ENCODE measurements around the gene HSD17B14.
"Not testable (repeated sequence)": the region's sequence is repeated elsewhere in the genome, so short reads cannot be mapped to it uniquely, and the experiment has no call there.

The HSD17B14 gene
- total RNA-seq, result 0 to 0.63 (median 0.20) reads per million in 9 experiments

DNA sequence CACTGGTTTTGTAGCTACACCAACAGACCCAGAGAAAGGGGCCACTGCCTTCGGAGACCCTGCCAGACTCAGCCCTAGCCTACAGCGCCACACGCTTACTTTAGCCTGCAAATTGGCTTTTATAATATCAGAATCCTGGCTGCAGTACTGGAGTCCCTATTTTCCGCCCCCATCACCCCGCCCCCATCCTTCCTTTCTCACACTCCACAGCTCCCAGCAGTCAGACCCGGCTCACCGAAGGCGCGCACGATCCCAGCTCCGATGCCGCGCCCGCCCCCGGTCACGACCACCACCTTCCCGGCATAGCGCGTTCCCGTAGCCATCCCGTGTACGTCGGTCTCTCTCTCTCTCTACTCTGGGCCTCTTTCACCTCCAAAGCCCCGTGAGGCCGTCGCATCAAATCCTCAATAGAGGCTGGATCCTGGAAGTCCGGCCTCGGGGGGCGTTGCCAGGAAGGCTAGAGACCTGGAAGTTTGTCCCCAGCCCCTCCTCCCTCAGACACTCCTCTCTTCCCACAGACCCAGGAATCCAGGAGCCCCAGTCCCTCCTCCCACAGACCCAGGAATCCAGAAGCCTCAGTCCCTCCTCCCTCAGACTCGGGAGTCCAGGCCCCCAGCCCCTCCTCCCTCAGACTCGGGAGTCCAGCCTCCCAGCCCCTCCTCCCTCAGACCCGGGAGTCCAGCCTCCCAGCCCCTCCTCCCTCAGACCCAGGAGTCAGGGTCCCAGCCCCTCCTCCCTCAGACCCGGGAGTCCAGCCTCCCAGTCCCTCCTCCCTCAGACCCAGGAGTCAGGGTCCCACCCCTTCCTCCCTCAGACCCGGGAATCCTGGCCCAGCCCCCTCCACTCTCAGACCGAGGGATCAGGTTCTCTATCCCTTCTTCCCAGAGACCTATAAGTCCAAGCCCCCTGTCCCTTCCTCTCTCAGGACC, at the start of gene HSD17B14:
HSD17B14 (minus strand) TSS at position 403 of the 929 bp plus-strand sequence; CDS start at position 323, 80 bp downstream.
- Mint-ChIP-seq H3K9me3 (no peaks in the 10 kb centered on the region), H3K27me3 (peaks cover 15 to 29% of the 10 kb centered on the region in 2 donors), H3K4me1 (ENCODE audit: low read depth in 2 of 2) (peaks cover 21% of the 10 kb centered on the region in 2 donors), H3K4me3 (peak within 1 kb of the TSS; percentile 77 to 89), H3K36me3 (ENCODE audit: insufficient read depth) (no peaks in the 10 kb centered on the region), H3K27ac (peak within 1 kb of the TSS; percentile 73 to 75)
- ATAC-seq (replicated peaks), result peak; percentile 9
- no peak for DNase-seq

- Mint-ChIP-seq H3K4me1 (ENCODE audit: low read depth in 2 of 2) (no peaks in the 10 kb centered on the region), H3K9me3 (no peaks in the 10 kb centered on the region), H3K27me3 (no peaks in the 10 kb centered on the region), H3K36me3 (ENCODE audit: insufficient read depth) (peaks cover 62% of the 10 kb centered on the region), H3K27ac (peak overlapping the region in 1 of 2 donors; percentile 100), H3K4me3 (peak overlapping the region in 1 of 2 donors; percentile 63)
- ATAC-seq (replicated peaks) (no peak), DNase-seq (no peak)
These were observed 47.4 kb upstream of the HSD17B14 start for GRCh38 chr19:48883726-48884125.

GRCh38 chr19:48881741-48882657, 45.7 kb upstream of the HSD17B14 start:
- no peaks in the 10 kb centered on the region for H3K9me3 Mint-ChIP-seq
- no peaks in the 10 kb centered on the region for H3K27me3 Mint-ChIP-seq
- peaks cover 0 to 4% of the 10 kb centered on the region in 2 donors for H3K4me1 Mint-ChIP-seq (ENCODE audit: low read depth in 2 of 2)
- peaks cover 79% of the 10 kb centered on the region for H3K36me3 Mint-ChIP-seq (ENCODE audit: insufficient read depth)
- peak in 1 of 3 experiments; percentile 47 for DNase-seq
- peak overlapping the region in 1 of 2 donors; percentile 60 for H3K4me3 Mint-ChIP-seq
- ATAC-seq (replicated peaks), result peak; percentile 54
- H3K27ac Mint-ChIP-seq, result peak overlapping the region; percentile 86 to 100

- Mint-ChIP-seq H3K4me1 (ENCODE audit: low read depth in 2 of 2) (peaks cover 17 to 20% of the 10 kb centered on the region in 2 donors), H3K27ac (peak overlapping the region; percentile 82 to 100), H3K4me3 (peak overlapping the region in 1 of 2 donors; percentile 20), H3K36me3 (ENCODE audit: insufficient read depth) (peaks cover 98% of the 10 kb centered on the region)
- not testable (repeated sequence) for DNase-seq; ATAC-seq (replicated peaks); H3K27me3 Mint-ChIP-seq; H3K9me3 Mint-ChIP-seq
These were observed 43.4 kb upstream of the HSD17B14 start for GRCh38 chr19:48879696-48880095.

DNA sequence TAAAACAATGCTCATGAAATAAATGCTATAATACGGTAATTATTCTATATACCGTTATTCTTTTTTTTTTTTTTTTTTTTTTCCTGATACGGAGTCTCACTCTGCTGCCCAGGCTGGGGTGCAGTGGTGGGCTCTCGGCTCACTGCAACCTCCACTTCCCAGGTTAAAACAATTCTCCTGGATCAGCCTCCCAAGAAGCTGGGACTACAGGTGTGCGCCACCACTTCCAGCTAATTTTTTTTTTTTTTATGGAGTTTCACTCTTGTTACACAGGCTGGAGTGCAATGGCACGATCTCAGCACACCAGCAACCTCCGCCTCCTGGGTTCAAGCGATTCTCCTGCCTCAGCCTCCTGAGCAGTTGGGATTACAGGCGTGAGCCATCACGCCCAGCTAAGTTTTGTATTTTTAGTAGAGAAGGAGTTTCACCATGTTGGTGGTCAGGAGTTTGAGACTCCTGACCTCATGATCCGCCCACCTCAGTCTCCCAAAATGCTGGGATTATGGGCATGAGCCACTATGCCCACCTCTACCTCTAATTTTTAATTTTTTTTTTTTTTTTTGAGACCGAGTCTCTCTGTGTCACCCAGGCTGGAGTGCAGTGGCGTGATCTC, 42.8 kb upstream of the HSD17B14 start:
- peak overlapping the region in 1 of 2 donors; percentile 59 for H3K4me3 Mint-ChIP-seq
- DNase-seq (no peak), ATAC-seq (replicated peaks) (no peak)
- peak overlapping the region; percentile 82 to 100 for H3K27ac Mint-ChIP-seq
- no peaks in the 10 kb centered on the region for H3K27me3 Mint-ChIP-seq
- no peaks in the 10 kb centered on the region for H3K9me3 Mint-ChIP-seq
- peaks cover 22 to 25% of the 10 kb centered on the region in 2 donors for H3K4me1 Mint-ChIP-seq (ENCODE audit: low read depth in 2 of 2)
- peaks cover 100% of the 10 kb centered on the region for H3K36me3 Mint-ChIP-seq (ENCODE audit: insufficient read depth)

DNA sequence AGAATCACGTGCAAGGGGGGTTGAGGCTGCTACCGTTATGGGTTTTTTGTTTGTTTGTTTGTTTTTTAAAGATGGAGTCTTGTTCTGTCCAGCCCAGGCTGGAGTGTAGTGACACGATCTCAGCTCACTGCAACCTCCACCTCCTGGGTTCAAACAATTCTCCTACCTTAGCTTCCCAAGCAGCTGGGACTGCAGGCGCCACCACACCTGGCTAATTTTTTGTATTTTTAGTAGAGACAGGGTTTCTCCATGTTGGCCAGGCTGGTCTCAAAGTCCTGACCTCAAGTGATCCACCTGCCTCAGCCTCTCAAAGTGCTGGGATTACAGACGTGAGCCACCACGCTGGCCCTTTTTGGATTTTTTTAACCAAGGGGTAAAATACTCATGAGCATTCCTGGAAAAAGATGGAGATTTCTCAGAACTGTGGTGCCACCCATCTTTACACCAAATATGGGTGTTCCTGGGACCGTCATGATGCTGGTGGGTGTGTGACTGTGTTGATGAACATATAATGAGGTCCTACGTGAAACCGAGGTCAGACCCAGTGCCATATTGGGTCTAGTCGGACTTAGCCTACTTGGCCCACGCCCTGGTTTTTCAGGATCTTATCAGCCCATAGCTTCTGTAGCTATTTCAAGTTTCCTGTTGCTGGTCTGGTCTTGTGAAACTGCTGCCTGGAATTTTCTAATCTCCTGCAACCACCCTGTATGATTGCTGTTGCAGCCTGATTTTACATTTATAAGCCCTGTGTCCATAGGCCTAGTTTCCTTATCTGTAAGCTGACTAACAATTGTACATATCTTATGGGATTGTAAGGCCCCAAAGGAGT, 42.1 kb upstream of the HSD17B14 start:
- ATAC-seq (replicated peaks) (no peak), DNase-seq (peak in 1 of 3 experiments; percentile 38)
- peaks cover 30 to 33% of the 10 kb centered on the region in 2 donors for H3K4me1 Mint-ChIP-seq (ENCODE audit: low read depth in 2 of 2)
- H3K36me3 Mint-ChIP-seq (ENCODE audit: insufficient read depth), result peaks cover 100% of the 10 kb centered on the region
- no peaks in the 10 kb centered on the region for H3K27me3 Mint-ChIP-seq
- H3K27ac Mint-ChIP-seq, result peak overlapping the region; percentile 82 to 100
- H3K9me3 Mint-ChIP-seq, result no peaks in the 10 kb centered on the region
- peak overlapping the region; percentile 43 to 59 for H3K4me3 Mint-ChIP-seq

GRCh38 chr19:48877855-48878195, 41.5 kb upstream of the HSD17B14 start:
- peaks cover 35 to 39% of the 10 kb centered on the region in 2 donors for H3K4me1 Mint-ChIP-seq (ENCODE audit: low read depth in 2 of 2)
- no peaks in the 10 kb centered on the region for H3K27me3 Mint-ChIP-seq
- peak overlapping the region; percentile 43 to 59 for H3K4me3 Mint-ChIP-seq
- ATAC-seq (replicated peaks), result no peak
- H3K36me3 Mint-ChIP-seq (ENCODE audit: insufficient read depth), result peaks cover 100% of the 10 kb centered on the region
- H3K9me3 Mint-ChIP-seq, result no peaks in the 10 kb centered on the region
- no peak for DNase-seq
- H3K27ac Mint-ChIP-seq, result peak overlapping the region; percentile 82 to 100

- Mint-ChIP-seq H3K4me3 (peak overlapping the region; percentile 89 to 100), H3K4me1 (ENCODE audit: low read depth in 2 of 2) (peaks cover 41 to 47% of the 10 kb centered on the region in 2 donors), H3K36me3 (ENCODE audit: insufficient read depth) (peaks cover 96% of the 10 kb centered on the region), H3K27ac (peak overlapping the region; percentile 99 to 100)
- H3K9me3 Mint-ChIP-seq; H3K27me3 Mint-ChIP-seq; ATAC-seq (replicated peaks): not testable (repeated sequence)
- DNase-seq, result peak in 1 of 3 experiments; percentile 41
These were observed 40.0 kb upstream of the HSD17B14 start for GRCh38 chr19:48876043-48876981.

GRCh38 chr19:48874303-48875135, 38.2 kb upstream of the HSD17B14 start:
- H3K4me1 Mint-ChIP-seq (ENCODE audit: low read depth in 2 of 2), result peaks cover 41 to 47% of the 10 kb centered on the region in 2 donors
- no peaks in the 10 kb centered on the region for H3K27me3 Mint-ChIP-seq
- ATAC-seq (replicated peaks) (peak; percentile 4), DNase-seq (peak in 1 of 3 experiments; percentile 43)
- H3K36me3 Mint-ChIP-seq (ENCODE audit: insufficient read depth), result peaks cover 86% of the 10 kb centered on the region
- peak overlapping the region; percentile 99 to 100 for H3K27ac Mint-ChIP-seq
- H3K9me3 Mint-ChIP-seq, result no peaks in the 10 kb centered on the region
- peak overlapping the region; percentile 89 to 100 for H3K4me3 Mint-ChIP-seq

GRCh38 chr19:48873476-48874302, 37.4 kb upstream of the HSD17B14 start:
- peak overlapping the region; percentile 89 to 100 for H3K4me3 Mint-ChIP-seq
- peak in 1 of 3 experiments; percentile 32 for DNase-seq
- H3K4me1 Mint-ChIP-seq (ENCODE audit: low read depth in 2 of 2), result peaks cover 41 to 47% of the 10 kb centered on the region in 2 donors

More at GRCh38 chr19:48873476-48874302, 37.4 kb upstream of the HSD17B14 start:
- H3K9me3 Mint-ChIP-seq, result no peaks in the 10 kb centered on the region
- peaks cover 78% of the 10 kb centered on the region for H3K36me3 Mint-ChIP-seq (ENCODE audit: insufficient read depth)
- ATAC-seq (replicated peaks), result no peak
- no peaks in the 10 kb centered on the region for H3K27me3 Mint-ChIP-seq
- H3K27ac Mint-ChIP-seq, result peak overlapping the region; percentile 99 to 100

All from effector memory CD8-positive, alpha-beta T cell (primary cell).